Measurements from ENCODE around the gene RASD1. TPM values are rescaled to one million over a fixed set of nuclear protein-coding genes. Genes with fewer than 3 reads are reported as not detected.

RASD1 gene
- total and polyA plus RNA-seq, 2 experiments from 2014 or later, result 23.5 to 46.9 TPM

GRCh38 chr17:17523731-17524490 lies 27.7 kb upstream of the RASD1 start:
- Histone ChIP-seq H3K4me1 (ENCODE audit: insufficient read depth) (peaks cover 6% of the 10 kb centered on the region), H3K36me3 (replicated peaks; ENCODE audit: insufficient read depth, low read depth) (no peaks in the 10 kb centered on the region), H3K4me2 (no peak overlapping the region), H3K27ac (no peak overlapping the region), H3K27me3 (no peaks in the 10 kb centered on the region), H3K79me2 (no peaks in the 10 kb centered on the region), H2AFZ (no peak overlapping the region), H3K9me2 (replicated peaks; ENCODE audit: insufficient read depth) (no peaks in the 10 kb centered on the region), H3K9me3 (ENCODE audit: low read depth) (no peaks in the 10 kb centered on the region), H3K4me3 (no peak overlapping the region), H4K20me1 (ENCODE audit: insufficient read depth, poor library complexity, severe bottlenecking) (no peaks in the 10 kb centered on the region)
- TF ChIP-seq EZH2 (IDR thresholded peaks at IDR 0.05; ENCODE audit: borderline replicate concordance) (no peak), CTCF (IDR thresholded peaks at IDR 0.05; ENCODE audit: poor library complexity) (no peak), EZH2phosphoT487 (IDR thresholded peaks at IDR 0.05; ENCODE audit: low read depth, severe bottlenecking, unreplicated experiment) (no peak)
- 91% methylated on average over 16 of the region's 19 CpGs for WGBS (ENCODE audit: low lambda C conversion rate, missing lambda C conversion rate)
- no peak for DNase-seq (ENCODE audit: low spot score)

GRCh38 chr17:17523001-17523730 lies 27.0 kb upstream of the RASD1 start:
- no peak overlapping the region for H2AFZ ChIP-seq
- no peaks in the 10 kb centered on the region for H3K79me2 ChIP-seq
- H3K9me2 ChIP-seq (replicated peaks; ENCODE audit: insufficient read depth), result no peaks in the 10 kb centered on the region
- H3K4me2 ChIP-seq, result no peak overlapping the region
- TF ChIP-seq CTCF (IDR thresholded peaks at IDR 0.05; ENCODE audit: poor library complexity), result no peak
- TF ChIP-seq EZH2phosphoT487 (IDR thresholded peaks at IDR 0.05; ENCODE audit: low read depth, severe bottlenecking, unreplicated experiment), result no peak
- no peak for TF ChIP-seq EZH2 (IDR thresholded peaks at IDR 0.05; ENCODE audit: borderline replicate concordance)
- no peaks in the 10 kb centered on the region for H3K27me3 ChIP-seq
- H3K4me1 ChIP-seq (ENCODE audit: insufficient read depth), result peaks cover 6% of the 10 kb centered on the region
- no peaks in the 10 kb centered on the region for H4K20me1 ChIP-seq (ENCODE audit: insufficient read depth, poor library complexity, severe bottlenecking)
- DNase-seq (ENCODE audit: low spot score), result no peak
- WGBS (ENCODE audit: low lambda C conversion rate, missing lambda C conversion rate), result 65% methylated on average over 14 of the region's 14 CpGs
- H3K9me3 ChIP-seq (ENCODE audit: low read depth), result no peaks in the 10 kb centered on the region
- peak overlapping the region; percentile 6 for H3K27ac ChIP-seq
- no peaks in the 10 kb centered on the region for H3K36me3 ChIP-seq (replicated peaks; ENCODE audit: insufficient read depth, low read depth)
- no peak overlapping the region for H3K4me3 ChIP-seq

GRCh38 chr17:17520599-17521232 lies 24.5 kb upstream of the RASD1 start:
- peaks cover 14% of the 10 kb centered on the region for H3K4me1 ChIP-seq (ENCODE audit: insufficient read depth)
- no peaks in the 10 kb centered on the region for H3K36me3 ChIP-seq (replicated peaks; ENCODE audit: insufficient read depth, low read depth)
- no peak for DNase-seq (ENCODE audit: low spot score)
- no peak overlapping the region for H3K4me3 ChIP-seq
- H3K27me3 ChIP-seq, result no peaks in the 10 kb centered on the region
- H2AFZ ChIP-seq, result no peak overlapping the region
- no peaks in the 10 kb centered on the region for H3K79me2 ChIP-seq
- H3K4me2 ChIP-seq, result no peak overlapping the region
- TF ChIP-seq EZH2 (IDR thresholded peaks at IDR 0.05; ENCODE audit: borderline replicate concordance), result no peak
- TF ChIP-seq CTCF (IDR thresholded peaks at IDR 0.05; ENCODE audit: poor library complexity), result no peak
- TF ChIP-seq EZH2phosphoT487 (IDR thresholded peaks at IDR 0.05; ENCODE audit: low read depth, severe bottlenecking, unreplicated experiment), result no peak
- no peaks in the 10 kb centered on the region for H4K20me1 ChIP-seq (ENCODE audit: insufficient read depth, poor library complexity, severe bottlenecking)
- H3K27ac ChIP-seq, result no peak overlapping the region
- no peaks in the 10 kb centered on the region for H3K9me2 ChIP-seq (replicated peaks; ENCODE audit: insufficient read depth)
- H3K9me3 ChIP-seq (ENCODE audit: low read depth), result no peaks in the 10 kb centered on the region
- 94% methylated on average over 21 of the region's 22 CpGs for WGBS (ENCODE audit: low lambda C conversion rate, missing lambda C conversion rate)
